ENCODE data around the gene SSBP3.

SSBP3 gene

DNA sequence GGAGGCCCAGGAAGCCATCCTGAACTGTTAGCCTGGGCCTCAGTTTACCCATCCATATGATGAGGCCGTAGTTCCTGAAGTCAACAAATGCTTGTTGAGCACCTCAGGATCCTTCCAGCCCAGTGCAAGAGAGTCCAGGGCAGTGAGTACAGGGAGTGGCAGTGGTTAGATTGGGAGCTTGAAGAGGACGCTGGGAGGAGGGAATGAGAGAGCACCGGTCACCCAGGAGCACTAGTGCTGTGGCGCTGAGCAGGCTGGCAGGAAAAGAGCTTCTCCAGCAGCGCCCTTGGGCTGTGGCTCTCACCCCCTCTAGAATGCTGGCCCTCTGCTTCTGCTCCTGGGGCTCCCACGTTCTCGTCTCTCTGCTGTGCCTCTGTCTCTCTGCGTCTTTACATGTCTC, 10.2 kb upstream of the SSBP3 start:
- TF ChIP-seq, protein P1, sequence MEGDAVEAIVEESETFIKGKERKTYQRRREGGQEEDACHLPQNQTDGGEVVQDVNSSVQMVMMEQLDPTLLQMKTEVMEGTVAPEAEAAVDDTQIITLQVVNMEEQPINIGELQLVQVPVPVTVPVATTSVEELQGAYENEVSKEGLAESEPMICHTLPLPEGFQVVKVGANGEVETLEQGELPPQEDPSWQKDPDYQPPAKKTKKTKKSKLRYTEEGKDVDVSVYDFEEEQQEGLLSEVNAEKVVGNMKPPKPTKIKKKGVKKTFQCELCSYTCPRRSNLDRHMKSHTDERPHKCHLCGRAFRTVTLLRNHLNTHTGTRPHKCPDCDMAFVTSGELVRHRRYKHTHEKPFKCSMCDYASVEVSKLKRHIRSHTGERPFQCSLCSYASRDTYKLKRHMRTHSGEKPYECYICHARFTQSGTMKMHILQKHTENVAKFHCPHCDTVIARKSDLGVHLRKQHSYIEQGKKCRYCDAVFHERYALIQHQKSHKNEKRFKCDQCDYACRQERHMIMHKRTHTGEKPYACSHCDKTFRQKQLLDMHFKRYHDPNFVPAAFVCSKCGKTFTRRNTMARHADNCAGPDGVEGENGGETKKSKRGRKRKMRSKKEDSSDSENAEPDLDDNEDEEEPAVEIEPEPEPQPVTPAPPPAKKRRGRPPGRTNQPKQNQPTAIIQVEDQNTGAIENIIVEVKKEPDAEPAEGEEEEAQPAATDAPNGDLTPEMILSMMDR (IDR thresholded peaks at IDR 0.05; ENCODE audit: extremely low read depth, missing control alignments), result no peak

DNA sequence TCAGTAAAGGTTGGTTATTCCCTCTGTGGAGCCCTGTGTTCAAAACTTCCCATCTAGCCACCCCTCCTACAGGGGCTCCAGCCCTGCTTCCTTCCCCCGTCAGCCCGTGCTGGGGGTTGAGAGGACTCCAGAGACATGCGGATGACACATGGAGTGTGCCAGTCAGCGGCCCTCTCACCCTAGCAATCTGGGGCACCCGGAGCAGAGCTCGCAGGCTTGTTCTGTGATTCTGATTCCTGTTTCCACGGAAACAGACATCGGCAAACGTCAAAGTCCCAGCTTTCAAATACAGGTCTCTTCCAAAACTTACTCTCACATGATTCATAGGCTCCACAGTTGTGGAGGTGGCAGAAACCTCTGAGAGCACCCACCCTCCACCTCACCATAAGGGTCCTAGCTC, 9.8 kb upstream of the SSBP3 start:
- no peak for DNase-seq (ENCODE audit: low spot score)
- TF ChIP-seq, protein P1 (IDR thresholded peaks at IDR 0.05; ENCODE audit: extremely low read depth, missing control alignments), result no peak

More for the DNA sequence above, 10.2 kb upstream of the SSBP3 start:
- no peak for DNase-seq (ENCODE audit: low spot score)

DNA sequence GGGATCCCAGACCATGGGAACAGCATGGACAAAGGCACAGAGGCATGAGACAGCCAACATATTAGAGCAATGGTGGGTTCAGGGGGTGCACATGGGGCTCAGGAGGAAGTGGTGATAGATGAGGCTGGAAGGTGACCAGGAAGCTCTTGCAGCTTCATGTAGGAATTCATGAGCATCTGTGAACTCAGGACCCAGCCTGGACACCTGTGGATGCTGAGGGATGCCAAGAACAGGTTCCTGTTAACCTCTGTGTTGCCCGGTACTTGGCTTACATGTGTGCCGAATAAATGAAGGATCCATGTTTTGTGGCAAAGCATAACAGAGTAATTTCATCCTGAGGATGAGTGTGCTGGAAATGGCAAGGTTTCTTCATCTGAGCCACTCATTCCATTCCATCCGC, 9.3 kb upstream of the SSBP3 start:
- no peak for DNase-seq (ENCODE audit: low spot score)
- TF ChIP-seq, protein P1 (IDR thresholded peaks at IDR 0.05; ENCODE audit: extremely low read depth, missing control alignments), result no peak

DNA sequence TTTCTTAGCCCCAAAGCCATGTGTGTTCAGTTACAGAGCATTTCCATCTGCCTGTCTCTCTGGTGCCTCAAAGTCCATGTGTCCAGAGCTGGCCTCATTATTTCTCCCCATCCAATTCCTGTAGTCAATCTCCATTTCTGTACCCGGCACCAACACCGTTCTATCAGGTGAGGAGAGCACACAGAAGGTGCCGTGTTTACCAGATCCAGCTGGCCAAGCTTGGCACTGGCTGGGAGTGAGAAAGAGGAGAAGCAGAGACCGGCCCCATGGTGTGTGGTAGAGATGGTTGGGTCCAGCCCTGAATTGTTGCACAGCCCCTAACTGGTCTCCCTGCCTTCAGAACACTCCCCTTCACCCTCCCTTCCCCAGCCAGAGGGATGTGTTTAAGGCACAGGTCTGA, 7.5 kb upstream of the SSBP3 start:
- DNase-seq (ENCODE audit: low spot score), result no peak
- TF ChIP-seq, protein P1 (IDR thresholded peaks at IDR 0.05; ENCODE audit: extremely low read depth, missing control alignments), result no peak

DNA sequence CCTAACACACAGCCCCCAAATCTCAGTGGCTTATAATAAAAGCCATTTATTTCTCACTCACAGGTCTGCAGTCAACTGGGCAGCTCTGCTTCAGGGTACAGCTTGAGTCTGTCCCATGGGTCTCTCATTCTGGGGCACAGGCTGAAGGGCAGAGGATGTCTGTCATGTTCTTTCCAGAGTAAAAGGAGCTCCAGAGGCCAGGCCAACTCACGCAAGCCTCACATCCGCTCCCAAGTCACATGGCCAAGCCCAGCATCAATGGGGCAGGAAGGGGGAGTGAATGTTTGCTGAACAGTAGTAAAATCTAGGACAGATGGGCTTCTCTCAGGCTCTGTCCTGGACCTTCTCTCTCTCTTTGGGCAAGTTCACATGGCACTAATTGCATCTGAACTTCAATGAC, 7.1 kb upstream of the SSBP3 start:
- TF ChIP-seq, protein P1 (IDR thresholded peaks at IDR 0.05; ENCODE audit: extremely low read depth, missing control alignments), result no peak
- DNase-seq (ENCODE audit: low spot score), result no peak

DNA sequence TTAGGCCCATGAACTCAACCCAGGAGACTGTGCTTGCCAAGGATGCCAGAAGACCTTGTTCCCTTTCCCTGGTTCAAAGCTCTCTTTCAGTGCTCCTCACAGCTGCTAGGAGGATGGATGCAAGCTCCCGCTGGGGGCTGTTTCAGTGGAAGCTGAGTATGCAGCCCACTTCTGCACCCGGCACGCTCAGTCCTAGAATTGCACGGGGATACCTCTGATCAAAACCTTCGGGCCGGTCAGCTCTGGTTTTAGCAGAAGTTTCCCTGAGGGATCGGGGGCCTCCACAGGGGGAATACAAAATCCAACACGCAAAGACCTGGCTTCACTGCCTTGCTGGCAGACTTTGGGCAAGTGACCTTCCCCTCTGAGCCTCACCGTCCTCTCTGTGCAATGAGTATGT, 4.2 kb upstream of the SSBP3 start:
- TF ChIP-seq, protein P1 (IDR thresholded peaks at IDR 0.05; ENCODE audit: extremely low read depth, missing control alignments), result no peak
- no peak for DNase-seq (ENCODE audit: low spot score)

DNA sequence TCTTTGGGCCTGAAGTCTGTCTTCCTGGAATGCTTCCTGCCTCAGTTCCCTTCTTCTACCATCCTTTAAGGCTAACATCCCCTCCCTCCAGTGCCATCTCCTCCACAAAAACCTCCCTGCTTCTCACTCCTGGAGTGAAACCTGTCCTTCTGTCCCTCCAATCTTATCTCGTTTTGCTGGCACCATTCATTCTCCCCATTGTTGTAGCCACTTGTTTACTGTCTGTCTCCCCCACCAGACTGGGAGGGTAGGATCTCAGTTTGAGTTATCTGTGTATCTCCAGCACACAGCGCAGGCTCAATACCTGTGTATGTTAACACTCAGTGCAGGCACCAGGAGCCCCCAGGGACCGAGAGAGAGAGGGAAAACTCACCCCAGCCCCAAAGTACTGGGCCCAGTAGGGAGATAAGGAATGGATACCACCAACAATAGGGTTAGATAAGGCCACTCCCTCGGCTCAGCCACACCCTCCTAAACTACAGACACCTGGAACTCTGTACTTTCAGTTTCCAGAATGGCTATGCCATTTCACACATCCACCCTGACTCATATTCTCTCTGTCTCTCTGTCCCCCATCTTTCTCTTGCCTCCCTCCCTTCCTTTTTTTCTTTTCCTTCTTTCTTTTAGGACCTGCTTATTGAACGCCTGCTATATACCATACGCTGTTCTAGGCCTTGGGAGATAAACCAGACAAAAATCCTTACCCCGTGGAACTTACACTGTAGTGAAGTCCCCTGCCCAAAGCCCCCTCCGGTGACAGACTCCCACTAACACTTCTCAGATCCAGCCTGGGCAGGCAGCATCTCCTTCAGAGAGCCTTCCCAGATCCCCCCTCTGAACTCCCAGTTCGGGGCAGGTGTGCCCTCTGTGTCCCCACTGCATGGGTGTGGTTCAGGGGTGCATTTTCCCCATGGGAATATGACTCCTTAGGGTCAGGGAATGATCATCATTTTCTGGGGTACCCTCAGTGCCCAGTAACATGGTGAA, 3.3 kb upstream of the SSBP3 start:
- TF ChIP-seq, protein P1 (IDR thresholded peaks at IDR 0.05; ENCODE audit: extremely low read depth, missing control alignments), result no peak
- peak; percentile 64 for DNase-seq (ENCODE audit: low spot score)
